Activated naive CD8-positive, alpha-beta T cell treated with anti-CD3 and anti-CD28 coated beads for 36 hours (primary cell): ENCODE data around the gene CSKMT. TPM values are rescaled to one million over a fixed set of nuclear protein-coding genes. Genes with fewer than 3 reads are reported as not detected.
"Not testable (repeated sequence)": the region's sequence is repeated elsewhere in the genome, so short reads cannot be mapped to it uniquely, and the experiment has no call there.

ENCODE experiments used
- DNase-seq: peaks from one replicate; pipeline ENCODE4 v3.0.0; 2021
- H3K27ac Mint-ChIP-seq: one replicate; pipeline ENCODE4 v1.8.0; 2022; ENCODE audit warnings: mild to moderate bottlenecking, moderate library complexity, mixed read lengths
- H3K27me3 Mint-ChIP-seq: one replicate; pipeline ENCODE4 v1.8.0; 2022; ENCODE audit warnings: mild to moderate bottlenecking, mixed read lengths
- H3K36me3 Mint-ChIP-seq: one replicate; pipeline ENCODE4 v1.8.0; 2021; ENCODE audit warnings: mild to moderate bottlenecking, mixed read lengths
- H3K4me1 Mint-ChIP-seq: one replicate; pipeline ENCODE4 v1.8.0; 2021; ENCODE audit warnings: mixed read lengths
- H3K4me3 Mint-ChIP-seq: one replicate; pipeline ENCODE4 v1.8.0; 2022; ENCODE audit warnings: mild to moderate bottlenecking, moderate library complexity, mixed read lengths
- H3K9me3 Mint-ChIP-seq: one replicate; pipeline ENCODE4 v1.8.0; 2022; ENCODE audit warnings: mixed read lengths
- total RNA-seq, 2 experiments: library from RNA; stranded (reverse); gene quantifications; one replicate each; pipeline ENCODE4 v1.2.3, GENCODE V29; 2021

CSKMT gene
- total RNA-seq, 2 experiments from 2014 or later: 28.7 to 39.7 TPM

- DNase-seq: peak; percentile 73
- peaks cover 11% of the 10 kb centered on the region for H3K36me3 Mint-ChIP-seq
- H3K27me3 Mint-ChIP-seq: no peaks in the 10 kb centered on the region
- no peak overlapping the region for H3K4me3 Mint-ChIP-seq
- H3K9me3 Mint-ChIP-seq: no peaks in the 10 kb centered on the region
- no peaks in the 10 kb centered on the region for H3K4me1 Mint-ChIP-seq
- no peak overlapping the region for H3K27ac Mint-ChIP-seq
Observed at GRCh38 chr11:62694455-62695167, 29.5 kb downstream of the CSKMT start.

DNA sequence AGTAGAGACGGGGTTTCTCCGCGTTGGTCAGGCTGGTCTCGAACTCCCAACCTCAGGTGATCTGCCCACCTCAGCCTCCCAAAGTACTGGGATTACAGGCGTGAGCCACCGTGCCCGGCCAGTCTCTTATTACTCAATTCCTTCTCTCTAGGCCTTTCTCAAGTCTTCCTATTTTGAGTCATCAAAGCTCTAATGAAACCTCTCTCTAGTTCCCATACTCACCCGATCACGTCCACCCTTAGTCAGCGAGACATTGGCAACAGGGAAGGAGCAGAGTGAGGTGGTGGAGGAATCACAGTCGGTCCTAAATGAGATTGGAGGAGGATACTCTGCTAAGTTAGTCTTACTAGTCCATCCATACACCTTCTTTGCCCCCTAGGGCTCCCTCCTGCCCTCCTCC is 37.1 kb downstream of the CSKMT start:
- no peaks in the 10 kb centered on the region for H3K9me3 Mint-ChIP-seq
- no peaks in the 10 kb centered on the region for H3K27me3 Mint-ChIP-seq
- H3K4me3 Mint-ChIP-seq: no peak overlapping the region
- peaks cover 13% of the 10 kb centered on the region for H3K36me3 Mint-ChIP-seq
- DNase-seq: no peak
- H3K4me1 Mint-ChIP-seq: peaks cover 12% of the 10 kb centered on the region
- no peak overlapping the region for H3K27ac Mint-ChIP-seq

- not testable (repeated sequence) for H3K9me3 Mint-ChIP-seq, H3K4me3 Mint-ChIP-seq, DNase-seq, H3K27me3 Mint-ChIP-seq, H3K27ac Mint-ChIP-seq
- Mint-ChIP-seq H3K4me1 (peaks cover 28% of the 10 kb centered on the region), H3K36me3 (peaks cover 16% of the 10 kb centered on the region)
Observed at GRCh38 chr11:62703921-62704320, 38.8 kb downstream of the CSKMT start.

DNA sequence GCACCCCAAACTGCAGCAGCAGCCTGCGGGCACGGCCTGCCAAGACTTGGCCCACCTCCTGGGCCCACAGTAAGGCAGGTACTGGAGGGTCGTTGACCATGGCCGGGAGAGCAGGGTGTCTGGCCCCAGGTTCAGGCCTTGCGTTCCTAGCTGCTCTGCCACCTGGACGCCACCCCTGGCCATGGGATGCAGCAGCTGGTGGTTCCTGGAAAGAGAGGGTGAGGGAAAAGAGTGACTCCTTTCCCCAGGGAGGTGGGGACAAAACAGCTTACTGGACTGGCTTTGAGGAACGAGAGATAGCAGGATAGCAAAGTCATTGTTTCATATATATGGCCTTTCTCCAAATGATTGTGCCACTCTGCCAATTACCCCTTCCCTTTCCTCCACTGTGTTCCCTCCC is 40.3 kb downstream of the CSKMT start:
- Mint-ChIP-seq H3K27ac (peak overlapping the region; percentile 76), H3K36me3 (peaks cover 27% of the 10 kb centered on the region), H3K4me3 (peak overlapping the region; percentile 85), H3K27me3 (no peaks in the 10 kb centered on the region), H3K4me1 (peaks cover 39% of the 10 kb centered on the region), H3K9me3 (no peaks in the 10 kb centered on the region)
- no peak for DNase-seq

- peak overlapping the region; percentile 76 for H3K27ac Mint-ChIP-seq
- peaks cover 39% of the 10 kb centered on the region for H3K4me1 Mint-ChIP-seq
- no peaks in the 10 kb centered on the region for H3K9me3 Mint-ChIP-seq
- peaks cover 35% of the 10 kb centered on the region for H3K36me3 Mint-ChIP-seq
- H3K27me3 Mint-ChIP-seq: no peaks in the 10 kb centered on the region
- peak; percentile 94 for DNase-seq
- peak overlapping the region; percentile 85 for H3K4me3 Mint-ChIP-seq
Observed at GRCh38 chr11:62705880-62706849, 41.1 kb downstream of the CSKMT start.

GRCh38 chr11:62706850-62707247 is 41.7 kb downstream of the CSKMT start:
- no peak for DNase-seq
- H3K4me1 Mint-ChIP-seq: peaks cover 39% of the 10 kb centered on the region
- peaks cover 37% of the 10 kb centered on the region for H3K36me3 Mint-ChIP-seq
- H3K27me3 Mint-ChIP-seq: no peaks in the 10 kb centered on the region
- H3K4me3 Mint-ChIP-seq: peak overlapping the region; percentile 56
- no peaks in the 10 kb centered on the region for H3K9me3 Mint-ChIP-seq
- H3K27ac Mint-ChIP-seq: no peak overlapping the region

GRCh38 chr11:62707277-62707861 is 42.3 kb downstream of the CSKMT start, which contains the start of the genes BSCL2 and GNG3:
BSCL2 (minus strand) TSS chr11:62707424; CDS start chr11:62707195, 229 bp downstream.
GNG3 (plus strand) TSS chr11:62707676; CDS start chr11:62708296, 620 bp downstream.
- H3K4me1 Mint-ChIP-seq: peaks cover 43% of the 10 kb centered on the region
- no peak for DNase-seq
- H3K4me3 Mint-ChIP-seq: peak within 1 kb of the TSS; percentile 94
- H3K27ac Mint-ChIP-seq: peak within 1 kb of the TSS; percentile 98
- H3K36me3 Mint-ChIP-seq: peaks cover 36% of the 10 kb centered on the region
- no peaks in the 10 kb centered on the region for H3K27me3 Mint-ChIP-seq
- H3K9me3 Mint-ChIP-seq: no peaks in the 10 kb centered on the region

- Mint-ChIP-seq H3K36me3 (peaks cover 39% of the 10 kb centered on the region), H3K4me3 (peak overlapping the region; percentile 94), H3K27ac (peak overlapping the region; percentile 98), H3K4me1 (peaks cover 53% of the 10 kb centered on the region), H3K27me3 (no peaks in the 10 kb centered on the region), H3K9me3 (no peaks in the 10 kb centered on the region)
- no peak for DNase-seq
Observed at GRCh38 chr11:62708392-62708791, 43.3 kb downstream of the CSKMT start.

DNA sequence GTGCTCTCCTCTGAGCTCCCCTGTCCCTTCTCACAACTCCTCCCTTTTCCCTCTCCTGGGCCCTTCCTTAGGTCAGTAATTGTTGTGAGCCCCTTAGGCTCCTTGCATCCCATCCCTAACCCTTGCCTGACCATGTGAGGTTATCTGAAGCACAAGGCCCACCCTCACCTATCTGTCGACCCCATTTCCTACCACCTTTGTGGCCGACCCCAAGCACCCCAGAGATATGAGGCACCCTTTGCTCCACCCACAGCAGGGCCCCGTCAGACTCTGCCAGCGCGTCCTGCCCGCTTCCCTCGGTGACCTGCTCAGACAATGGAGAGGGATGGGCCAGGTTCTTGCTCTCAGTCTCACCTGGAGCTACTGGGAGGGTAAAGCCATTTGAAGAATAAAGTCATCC is 43.7 kb downstream of the CSKMT start:
- Mint-ChIP-seq H3K4me3 (peak overlapping the region; percentile 94), H3K9me3 (no peaks in the 10 kb centered on the region), H3K27me3 (no peaks in the 10 kb centered on the region), H3K27ac (peak overlapping the region; percentile 98), H3K4me1 (peaks cover 57% of the 10 kb centered on the region), H3K36me3 (peaks cover 41% of the 10 kb centered on the region)
- DNase-seq: peak; percentile 56

- peaks cover 62% of the 10 kb centered on the region for H3K4me1 Mint-ChIP-seq
- H3K4me3 Mint-ChIP-seq: peak overlapping the region; percentile 94
- H3K9me3 Mint-ChIP-seq: no peaks in the 10 kb centered on the region
- peak; percentile 93 for DNase-seq
- H3K27me3 Mint-ChIP-seq: no peaks in the 10 kb centered on the region
- H3K36me3 Mint-ChIP-seq: peaks cover 46% of the 10 kb centered on the region
- peak overlapping the region; percentile 98 for H3K27ac Mint-ChIP-seq
Observed at GRCh38 chr11:62709247-62710000, 44.3 kb downstream of the CSKMT start.

- DNase-seq: peak; percentile 16
- Mint-ChIP-seq H3K9me3 (no peaks in the 10 kb centered on the region), H3K4me3 (peak overlapping the region; percentile 94), H3K27ac (peak overlapping the region; percentile 98), H3K27me3 (no peaks in the 10 kb centered on the region), H3K36me3 (peaks cover 45% of the 10 kb centered on the region), H3K4me1 (peaks cover 66% of the 10 kb centered on the region)
Observed at GRCh38 chr11:62710001-62710345, 44.9 kb downstream of the CSKMT start.

- peak overlapping the region; percentile 89 for H3K27ac Mint-ChIP-seq
- H3K4me1 Mint-ChIP-seq: peaks cover 62% of the 10 kb centered on the region
- H3K4me3 Mint-ChIP-seq: no peak overlapping the region
- DNase-seq: no peak
- no peaks in the 10 kb centered on the region for H3K27me3 Mint-ChIP-seq
- peaks cover 50% of the 10 kb centered on the region for H3K36me3 Mint-ChIP-seq
- H3K9me3 Mint-ChIP-seq: no peaks in the 10 kb centered on the region
Observed at GRCh38 chr11:62712276-62712812, 47.2 kb downstream of the CSKMT start.

GRCh38 chr11:62712861-62713260 is 47.7 kb downstream of the CSKMT start:
- DNase-seq: no peak
- peaks cover 57% of the 10 kb centered on the region for H3K4me1 Mint-ChIP-seq
- H3K4me3 Mint-ChIP-seq: peak overlapping the region; percentile 5
- H3K27me3 Mint-ChIP-seq: no peaks in the 10 kb centered on the region
- peaks cover 49% of the 10 kb centered on the region for H3K36me3 Mint-ChIP-seq
- peak overlapping the region; percentile 89 for H3K27ac Mint-ChIP-seq
- H3K9me3 Mint-ChIP-seq: no peaks in the 10 kb centered on the region

DNA sequence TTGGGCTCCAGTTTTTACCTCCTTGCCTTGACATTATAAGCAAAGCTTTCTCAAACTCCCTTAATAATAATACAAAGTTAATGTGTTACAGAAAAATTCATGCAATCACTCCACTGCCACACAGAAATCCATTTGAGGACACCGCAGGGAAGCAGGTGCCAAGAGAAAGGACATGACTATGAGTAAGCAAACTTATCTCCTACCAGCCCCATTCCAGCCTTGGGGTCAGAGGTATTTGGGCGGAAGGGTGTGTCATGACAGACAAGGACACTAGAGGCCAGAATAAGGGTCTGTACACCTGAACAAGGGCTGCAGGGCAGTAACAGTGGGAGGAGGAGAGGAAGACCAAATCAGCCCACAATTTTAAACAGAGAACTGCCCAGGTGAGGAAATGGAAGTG is 48.2 kb downstream of the CSKMT start:
- peaks cover 56% of the 10 kb centered on the region for H3K4me1 Mint-ChIP-seq
- no peak overlapping the region for H3K4me3 Mint-ChIP-seq
- no peaks in the 10 kb centered on the region for H3K27me3 Mint-ChIP-seq
- no peaks in the 10 kb centered on the region for H3K9me3 Mint-ChIP-seq
- H3K36me3 Mint-ChIP-seq: peaks cover 54% of the 10 kb centered on the region
- DNase-seq: no peak
- peak overlapping the region; percentile 89 for H3K27ac Mint-ChIP-seq
